Endothelial cell of umbilical vein (primary cell): ENCODE measurements around the gene ACVR2B. TPM values are rescaled to one million over a fixed set of nuclear protein-coding genes. Genes with fewer than 3 reads are reported as not detected.

Experiments
- BruUV-seq: library from RNA; stranded (reverse); fragments of 400-500 nt; replicated peaks from 2 replicates; lab custom pipeline; 2021; lab: Mats Ljungman, UMichigan
- CTCF ChIA-PET: fragments of 300-600, 350-600 bp; sonication (Branson Sonifier 250); formaldehyde crosslinking; loops from one replicate; lab custom pipeline; 2021; ENCODE audit warnings: antibody characterized with exemption, inconsistent platforms; lab: Charles Lee
- POLR2A ChIA-PET: fragments of 300-600, 350-600 bp; sonication (Branson Sonifier 250); formaldehyde crosslinking; loops from one replicate; lab custom pipeline; 2021; ENCODE audit warnings: antibody characterized with exemption, inconsistent platforms; lab: Charles Lee
- DNase-seq: peaks from one replicate; pipeline ENCODE4 v3.0.0-alpha.2; 2011; ENCODE audit warnings: low read depth, low spot score
- FAIRE-seq: peaks from 2 replicates; lab custom pipeline; 2011; peaks lifted over from hg19 to GRCh38; lab: Jason Lieb, UNC
- H2AFZ ChIP-seq: 2 replicates; pipeline ENCODE4 v1.6.0; 2012; ENCODE audit warnings: low read depth, low read length, control low read depth, inconsistent platforms
- H3K27ac ChIP-seq: 2 replicates; pipeline ENCODE4 v1.5.1; 2011; ENCODE audit warnings: low read depth, mild to moderate bottlenecking, control low read depth, low read length, moderate library complexity; ENCODE audit not compliant: insufficient read depth
- H3K27me3 ChIP-seq, 2 experiments: 2 replicates each; pipeline versions ENCODE4 v1.6.0 to v1.6.1; 2011; ENCODE audit warnings: low read length in 2 of 2, mixed read lengths in 1 of 2; ENCODE audit not compliant: control insufficient read depth in 2 of 2, insufficient read depth in 2 of 2
- H3K36me3 ChIP-seq, 2 experiments: 2 replicates in 1 of 2; 3 replicates in 1 of 2; pipeline ENCODE4 v1.5.1; 2011; ENCODE audit warnings: low read length in 2 of 2, mild to moderate bottlenecking in 1 of 2, moderate library complexity in 1 of 2; ENCODE audit not compliant: control insufficient read depth in 2 of 2, insufficient read depth in 2 of 2; ENCODE audit errors: extremely low read depth in 1 of 2
- H3K4me1 ChIP-seq: 3 replicates; pipeline ENCODE4 v1.5.1; 2011; ENCODE audit warnings: mild to moderate bottlenecking, low read length; ENCODE audit not compliant: control insufficient read depth, insufficient read depth; ENCODE audit errors: extremely low read depth
- H3K4me2 ChIP-seq: 2 replicates; pipeline ENCODE4 v1.6.1; 2011; ENCODE audit warnings: low read length, control low read depth, mixed read lengths; ENCODE audit not compliant: insufficient read depth
- H3K4me3 ChIP-seq, 3 experiments: fragments of 200-600 bp in 1 of 3; sonication (generic), shearing (Covaris generic) in 1 of 3; replicated peaks in 1 of 3; 2 replicates each; pipeline ENCODE4 v1.5.1; 2011 to 2016; ENCODE audit warnings: control low read depth in 3 of 3, low read length in 3 of 3, mild to moderate bottlenecking in 2 of 3, inconsistent platforms in 1 of 3, low read depth in 1 of 3, moderate library complexity in 1 of 3; ENCODE audit not compliant: insufficient read depth in 1 of 3
- H3K79me2 ChIP-seq: 2 replicates; pipeline ENCODE4 v1.6.0; 2012; ENCODE audit warnings: low read length, inconsistent platforms; ENCODE audit not compliant: control insufficient read depth, insufficient read depth
- H3K9ac ChIP-seq: replicated peaks from 2 replicates; pipeline ENCODE3; 2011; ENCODE audit warnings: low read length, control low read depth; ENCODE audit not compliant: insufficient read depth; ENCODE audit errors: extremely low read depth
- H3K9me1 ChIP-seq: replicated peaks from 3 replicates; pipeline ENCODE4 v1.6.0; 2011; ENCODE audit warnings: mild to moderate bottlenecking, low read length; ENCODE audit not compliant: control insufficient read depth, insufficient read depth; ENCODE audit errors: extremely low read depth
- H3K9me3 ChIP-seq: replicated peaks from 2 replicates; pipeline ENCODE4 v1.5.1; 2012; ENCODE audit warnings: low read length, inconsistent platforms; ENCODE audit not compliant: control insufficient read depth, insufficient read depth
- H4K20me1 ChIP-seq: replicated peaks from 2 replicates; pipeline ENCODE3; 2011; ENCODE audit warnings: mild to moderate bottlenecking, low read length; ENCODE audit not compliant: control insufficient read depth, insufficient read depth; ENCODE audit errors: extremely low read depth
- FOS ChIP-seq: IDR thresholded peaks from 2 replicates; pipeline ENCODE4 v1.6.1; 2011; ENCODE audit warnings: mild to moderate bottlenecking, low read length, moderate library complexity, borderline replicate concordance; ENCODE audit not compliant: insufficient read depth
- GATA2 ChIP-seq: IDR thresholded peaks from 2 replicates; pipeline ENCODE4 v1.7.0; 2011; ENCODE audit warnings: low read depth, mild to moderate bottlenecking, moderate library complexity, mixed read lengths, low read length; ENCODE audit not compliant: insufficient read length, insufficient read depth
- JUN ChIP-seq: IDR thresholded peaks from 2 replicates; pipeline ENCODE4 v1.6.1; 2011; ENCODE audit warnings: borderline replicate concordance, low read depth; ENCODE audit not compliant: insufficient read length, insufficient read depth
- MYC ChIP-seq: IDR thresholded peaks from one replicate; pipeline ENCODE4 v1.6.1; 2011; ENCODE audit warnings: mild to moderate bottlenecking, low read depth, low read length
- POLR2A ChIP-seq: IDR thresholded peaks from 2 replicates; pipeline ENCODE4 v1.6.1; 2012; ENCODE audit warnings: low read depth, mild to moderate bottlenecking, control low read depth, low read length
- POLR2AphosphoS5 ChIP-seq: IDR thresholded peaks from 2 replicates; pipeline ENCODE4 v1.6.1; 2012; ENCODE audit warnings: low read depth, mild to moderate bottlenecking, control low read depth, low read length, moderate library complexity; ENCODE audit not compliant: insufficient read depth
- dilution Hi-C: fragments of 300-500 bp; cut with MboI; formaldehyde crosslinking; loops from one replicate; pipeline ENCODE4 v1.15.0; 2019; ENCODE audit warnings: low sequenced_read_pairs; ENCODE audit not compliant: extremely low pct_ligation_motif_present
- intact Hi-C: fragments of 100-400 bp; cut with micrococcal nuclease; formaldehyde crosslinking; loops from one replicate; pipeline ENCODE4 v1.10.0; 2022
- polyA plus RNA-seq, 4 experiments: library from polyadenylated mRNA; depleted of rRNA in 3 of 4; stranded (reverse) in 3 of 4; unstranded in 1 of 4; fragments of >200 nt; gene quantifications; 2 replicates each; pipeline versions ENCODE4 v1.2.1 to v1.2.3, GENCODE V29; 2011 to 2012; ENCODE audit warnings: missing spikeins in 1 of 4
- total RNA-seq: library from RNA; stranded (reverse); gene quantifications from 2 replicates; pipeline ENCODE4 v1.2.3, GENCODE V29; 2021
- TF ChIP-seq, protein P1 (sequence below), 2 donors: IDR thresholded peaks; 1 replicate in 1 of 2; 2 replicates in 1 of 2; pipeline ENCODE4 v1.5.1; 2011; ENCODE audit warnings: low read length in 2 of 2, mild to moderate bottlenecking in 2 of 2, moderate library complexity in 2 of 2, control low read depth in 1 of 2, inconsistent platforms in 1 of 2, low read depth in 1 of 2; ENCODE audit not compliant: insufficient read depth in 1 of 2; ENCODE audit errors: extremely low read depth in 1 of 2

Gene ACVR2B
- total and polyA plus RNA-seq, 2 donors (not counting 3 experiments of a cell fraction or from before 2014, with no cell fraction given): 2.0 to 4.9 TPM

DNA sequence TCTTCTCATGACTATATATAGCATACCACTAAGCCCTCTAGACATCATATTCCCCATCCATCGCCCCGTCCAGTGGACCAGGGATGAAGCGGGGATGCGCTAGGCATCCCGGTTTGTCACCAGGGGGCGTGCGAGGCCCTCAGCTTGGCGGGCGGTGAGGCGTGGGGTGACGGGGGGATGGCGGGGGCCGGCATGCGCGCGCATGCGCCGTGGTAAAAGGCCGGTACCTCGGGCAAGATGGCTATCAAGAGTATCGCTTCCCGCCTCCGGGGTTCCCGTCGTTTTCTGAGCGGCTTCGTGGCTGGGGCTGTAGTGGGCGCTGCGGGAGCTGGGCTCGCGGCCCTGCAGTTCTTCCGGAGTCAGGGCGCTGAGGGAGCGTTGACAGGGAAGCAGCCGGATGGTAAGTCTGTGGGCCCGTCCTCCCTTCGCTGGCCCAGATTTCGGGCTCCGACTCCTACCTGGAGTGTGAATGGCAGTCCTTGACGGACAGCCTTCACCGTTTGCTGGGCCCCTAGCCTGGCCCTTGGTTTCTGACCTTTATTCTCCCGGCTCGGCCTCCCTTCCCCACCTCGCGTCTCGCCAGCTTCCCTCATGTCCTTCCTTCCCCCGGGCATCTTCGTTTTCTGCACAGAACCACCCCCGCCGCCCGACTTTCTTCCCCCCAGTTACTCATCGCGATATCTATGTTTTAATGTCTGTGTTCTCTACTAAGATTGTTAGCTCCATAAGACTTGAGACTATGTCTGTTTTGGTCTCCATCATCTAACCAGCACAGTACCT, 42.6 kb downstream of the ACVR2B start, which contains the start of gene EXOG:
Gene EXOG, plus strand, starts transcription at position 210 of the 780 bp plus-strand sequence. Its CDS starts 28 bp downstream, at position 238.
- BruUV-seq: TSS peak; percentile 65
- FAIRE-seq: peak; percentile 42

More for the DNA sequence above, 42.6 kb downstream of the ACVR2B start, which contains the start of gene EXOG:
- peak; percentile 93 for DNase-seq
- no peaks in the 10 kb centered on the region for H3K9me1 ChIP-seq
- intact Hi-C loops (loop anchor here (1.0 to 5.0 kb wide), 6 partner anchors 149 to 504 kb away; partner anchors contain the start of genes ACAA1, MYD88 and XYLB), dilution Hi-C loops (no loop called here)
- H3K4me3 ChIP-seq: peak within 1 kb of the TSS; percentile 73 to 84 (median 80)
- peak within 1 kb of the TSS; percentile 70 for H2AFZ ChIP-seq
- peaks cover 5% of the 10 kb centered on the region for H3K79me2 ChIP-seq
- H4K20me1 ChIP-seq: no peaks in the 10 kb centered on the region
- peak within 1 kb of the TSS; percentile 57 for H3K9ac ChIP-seq
- peaks cover 7% of the 10 kb centered on the region for H3K4me1 ChIP-seq
- H3K9me3 ChIP-seq: no peaks in the 10 kb centered on the region
- H3K27ac ChIP-seq: peak within 1 kb of the TSS; percentile 4
- H3K27me3 ChIP-seq: no peaks in the 10 kb centered on the region
- ChIA-PET POLR2A (interaction anchor here (0.6 kb wide), 3 partner anchors 11 to 166 kb away, joined by 3 to 15 read pairs (median 6); no protein-coding TSS in a partner anchor), CTCF (interaction anchor here (0.6 to 3.2 kb wide), 29 partner anchors 9 to 534 kb away, joined by 3 to 31 read pairs (median 4); partner anchors contain the start of genes ACAA1, ACVR2B, OXSR1 and XYLB)
- TF ChIP-seq POLR2A: peak; percentile 77
- TF ChIP-seq, protein P1, sequence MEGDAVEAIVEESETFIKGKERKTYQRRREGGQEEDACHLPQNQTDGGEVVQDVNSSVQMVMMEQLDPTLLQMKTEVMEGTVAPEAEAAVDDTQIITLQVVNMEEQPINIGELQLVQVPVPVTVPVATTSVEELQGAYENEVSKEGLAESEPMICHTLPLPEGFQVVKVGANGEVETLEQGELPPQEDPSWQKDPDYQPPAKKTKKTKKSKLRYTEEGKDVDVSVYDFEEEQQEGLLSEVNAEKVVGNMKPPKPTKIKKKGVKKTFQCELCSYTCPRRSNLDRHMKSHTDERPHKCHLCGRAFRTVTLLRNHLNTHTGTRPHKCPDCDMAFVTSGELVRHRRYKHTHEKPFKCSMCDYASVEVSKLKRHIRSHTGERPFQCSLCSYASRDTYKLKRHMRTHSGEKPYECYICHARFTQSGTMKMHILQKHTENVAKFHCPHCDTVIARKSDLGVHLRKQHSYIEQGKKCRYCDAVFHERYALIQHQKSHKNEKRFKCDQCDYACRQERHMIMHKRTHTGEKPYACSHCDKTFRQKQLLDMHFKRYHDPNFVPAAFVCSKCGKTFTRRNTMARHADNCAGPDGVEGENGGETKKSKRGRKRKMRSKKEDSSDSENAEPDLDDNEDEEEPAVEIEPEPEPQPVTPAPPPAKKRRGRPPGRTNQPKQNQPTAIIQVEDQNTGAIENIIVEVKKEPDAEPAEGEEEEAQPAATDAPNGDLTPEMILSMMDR (IDR thresholded peaks at IDR 0.05; ENCODE audit: extremely low read depth in 1 of 2, insufficient read depth in 1 of 2, low read depth in 1 of 2, low read length in 2 of 2): peak; percentile 84 to 94
- peak; percentile 18 for TF ChIP-seq MYC
- TF ChIP-seq JUN: no peak
- peak; percentile 78 for TF ChIP-seq POLR2AphosphoS5
- peak; percentile 79 for TF ChIP-seq GATA2
- no peak for TF ChIP-seq FOS
- peak within 1 kb of the TSS; percentile 87 for H3K4me2 ChIP-seq
- H3K36me3 ChIP-seq: peaks cover 0 to 2% of the 10 kb centered on the region in 2 experiments
